GM18502 (cell line): ENCODE data around the gene CMC2.

Source experiments
- ATAC-seq: cut with Tn5 transposase; IDR thresholded peaks from one replicate; pipeline ENCODE4 v1.9.1; 2021; ENCODE audit warnings: mild to moderate bottlenecking; ENCODE audit not compliant: unreplicated experiment, poor library complexity

Gene CMC2

DNA sequence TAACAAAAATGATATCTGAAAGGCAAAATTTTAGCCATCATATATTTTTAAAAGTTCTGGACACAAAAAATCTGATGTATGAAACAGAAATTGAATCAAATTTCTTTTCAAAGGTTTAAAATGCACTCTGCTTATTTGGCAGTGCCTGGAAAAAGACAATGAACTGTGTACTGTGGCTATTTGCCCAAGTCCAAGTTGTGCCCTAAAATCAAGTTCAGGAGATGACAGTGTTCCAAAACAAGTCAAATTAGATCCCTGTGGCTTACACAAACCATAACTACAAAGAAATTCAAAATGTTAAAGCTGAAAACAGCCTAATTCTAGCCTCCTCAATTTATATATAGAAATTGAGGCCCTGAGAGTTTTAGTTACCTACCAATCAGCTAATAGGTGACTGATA lies 25.6 kb downstream of the CMC2 start:
- no peak for ATAC-seq

- ATAC-seq: no peak
Measured at GRCh38 chr16:80976946-80977345, 29.7 kb downstream of the CMC2 start.

- ATAC-seq: no peak
Measured at GRCh38 chr16:80974649-80975376, 31.9 kb downstream of the CMC2 start.

- ATAC-seq: no peak
Measured at GRCh38 chr16:80973991-80974390, 32.7 kb downstream of the CMC2 start.

GRCh38 chr16:80972611-80973010 lies 34.1 kb downstream of the CMC2 start:
- ATAC-seq: no peak

DNA sequence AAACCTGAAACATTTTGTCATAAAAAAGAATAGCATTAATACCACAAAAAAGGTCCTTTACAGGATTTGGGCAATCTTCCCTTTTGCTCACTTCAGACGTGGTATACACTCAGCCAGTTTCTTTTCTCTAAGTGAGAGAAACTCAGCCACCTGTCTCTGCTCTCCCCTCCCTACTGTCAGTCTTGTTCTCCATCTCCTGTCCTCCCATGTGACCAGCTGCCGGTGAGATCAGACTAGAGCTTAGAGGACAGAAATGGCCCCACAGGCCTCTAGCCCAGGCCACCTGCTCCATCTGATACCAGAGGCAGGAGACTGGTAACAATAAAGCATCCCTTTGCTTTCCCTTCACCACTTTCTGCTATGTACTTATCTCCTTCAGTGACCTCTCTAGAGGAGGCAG lies 34.9 kb downstream of the CMC2 start:
- peak; percentile 56 for ATAC-seq

DNA sequence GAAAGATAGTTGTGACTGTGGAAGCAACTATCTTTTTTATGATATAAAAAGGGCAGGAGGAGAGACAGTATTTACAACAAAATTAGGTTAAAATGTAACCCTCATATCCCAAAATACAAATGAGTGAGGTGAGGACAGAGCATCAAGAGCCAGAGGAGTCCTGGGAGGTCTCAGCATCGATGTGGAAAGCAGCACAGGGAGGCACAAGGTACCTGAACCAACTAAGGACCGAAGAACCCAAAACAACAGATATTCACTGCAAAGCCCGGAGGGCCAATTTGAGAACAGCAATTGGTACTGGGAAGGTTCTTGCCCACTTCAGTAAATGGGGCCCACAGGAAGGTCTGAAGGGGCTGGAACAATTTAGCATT lies 37.6 kb downstream of the CMC2 start:
- ATAC-seq: no peak

DNA sequence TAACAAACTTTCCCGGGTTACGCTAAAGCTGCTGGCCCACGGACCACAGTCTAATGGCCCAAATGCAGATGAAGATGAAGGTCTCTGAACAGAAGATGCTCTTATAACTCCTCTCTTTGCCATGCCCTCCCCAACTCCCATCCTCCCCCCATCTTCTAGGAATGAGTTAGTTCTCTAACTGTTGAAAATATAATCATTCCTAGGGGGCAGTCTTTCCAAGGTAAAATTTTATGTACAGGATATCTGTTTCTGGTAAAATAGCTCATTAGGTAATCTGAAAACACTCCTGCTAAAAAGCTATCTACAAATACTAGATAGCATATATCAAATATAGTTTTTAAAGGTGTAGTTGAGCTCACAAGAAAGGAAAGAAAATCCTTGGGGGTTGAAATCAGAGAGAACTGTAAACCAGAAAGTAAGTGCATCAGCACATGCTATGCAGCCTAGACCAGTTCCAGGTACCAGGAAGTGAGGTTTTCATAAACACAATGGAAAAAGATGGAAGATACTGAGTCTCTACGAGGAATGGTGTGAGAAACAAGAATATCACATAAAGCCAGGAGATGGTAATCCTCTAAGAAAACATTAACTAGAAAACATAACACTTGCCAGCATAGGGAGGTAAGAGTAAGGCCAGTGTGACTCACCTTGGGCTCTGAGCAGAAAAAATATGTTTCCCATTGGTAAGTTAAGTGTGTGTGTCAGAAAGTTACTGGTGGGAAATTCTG lies 38.1 kb downstream of the CMC2 start:
- ATAC-seq: no peak

- ATAC-seq: no peak
Measured at GRCh38 chr16:80966617-80967016, 40.1 kb downstream of the CMC2 start.

GRCh38 chr16:80964351-80964750 lies 42.3 kb downstream of the CMC2 start:
- ATAC-seq: no peak

DNA sequence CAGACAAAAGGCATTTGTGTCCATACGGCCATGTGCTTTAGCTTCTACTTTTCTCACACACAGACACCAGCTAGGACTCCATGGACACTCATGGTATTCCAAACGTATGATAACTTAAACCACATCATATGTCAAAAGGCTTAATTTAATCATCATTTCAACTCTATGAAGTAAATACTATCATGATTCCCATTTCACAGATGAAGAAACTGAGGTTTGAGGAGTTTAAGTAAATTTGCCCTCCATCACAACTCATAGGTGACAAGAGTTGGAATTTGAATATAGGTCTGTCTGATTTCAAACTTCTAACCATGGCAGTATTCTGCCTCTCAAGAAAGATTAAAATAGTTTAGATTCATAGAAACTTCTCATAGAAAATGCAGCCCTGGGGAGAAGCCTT lies 43.8 kb downstream of the CMC2 start:
- ATAC-seq: no peak

DNA sequence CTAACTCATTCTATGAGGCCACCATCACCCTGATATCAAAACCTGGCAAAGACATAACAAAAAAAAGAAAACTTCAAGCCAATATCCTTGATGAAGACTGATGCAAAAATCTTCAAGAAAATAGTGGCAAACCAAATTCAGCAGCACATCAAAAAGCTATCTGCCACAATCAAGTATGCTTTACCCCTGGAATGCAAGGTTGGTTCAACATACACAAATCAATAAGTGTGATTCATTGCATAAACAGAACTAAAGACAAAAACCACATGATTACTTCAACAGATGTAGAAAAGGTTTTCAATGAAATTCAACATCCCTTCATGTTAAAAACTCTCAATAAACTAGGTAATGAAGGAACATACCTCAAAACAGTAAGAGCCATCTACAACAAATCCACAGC lies 48.4 kb downstream of the CMC2 start:
- no peak for ATAC-seq

GRCh38 chr16:80954985-80955384 lies 51.7 kb downstream of the CMC2 start:
- ATAC-seq: no peak

DNA sequence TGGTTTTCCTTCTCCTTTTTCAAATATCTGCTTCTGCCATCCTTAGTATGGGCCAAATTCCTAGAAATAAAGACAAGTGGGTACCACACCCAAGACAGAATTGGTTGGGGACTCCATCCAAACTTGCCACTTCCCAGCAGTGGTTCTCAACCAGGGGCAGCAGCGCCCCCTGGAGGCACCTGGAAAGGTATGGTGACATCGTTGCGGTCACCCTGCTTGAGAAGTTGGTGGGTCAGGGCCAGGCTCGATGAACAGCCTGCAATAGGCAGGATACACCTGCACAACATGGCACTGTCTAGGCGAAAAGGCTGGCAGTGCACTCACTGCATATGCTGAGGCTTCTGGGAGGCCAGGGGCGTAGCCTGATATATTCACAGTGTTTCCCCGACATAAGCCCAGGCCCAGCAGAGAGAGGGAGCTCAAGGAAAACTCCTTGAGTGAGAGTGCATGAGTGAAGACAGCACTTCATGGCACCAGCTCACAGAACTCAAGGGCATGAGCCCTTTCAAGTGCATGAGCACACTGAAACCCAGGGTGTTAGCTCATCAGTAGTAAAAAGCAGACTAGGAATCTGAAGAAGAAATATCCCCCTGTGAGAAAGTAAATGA lies 57.7 kb downstream of the CMC2 start:
- ATAC-seq: no peak

DNA sequence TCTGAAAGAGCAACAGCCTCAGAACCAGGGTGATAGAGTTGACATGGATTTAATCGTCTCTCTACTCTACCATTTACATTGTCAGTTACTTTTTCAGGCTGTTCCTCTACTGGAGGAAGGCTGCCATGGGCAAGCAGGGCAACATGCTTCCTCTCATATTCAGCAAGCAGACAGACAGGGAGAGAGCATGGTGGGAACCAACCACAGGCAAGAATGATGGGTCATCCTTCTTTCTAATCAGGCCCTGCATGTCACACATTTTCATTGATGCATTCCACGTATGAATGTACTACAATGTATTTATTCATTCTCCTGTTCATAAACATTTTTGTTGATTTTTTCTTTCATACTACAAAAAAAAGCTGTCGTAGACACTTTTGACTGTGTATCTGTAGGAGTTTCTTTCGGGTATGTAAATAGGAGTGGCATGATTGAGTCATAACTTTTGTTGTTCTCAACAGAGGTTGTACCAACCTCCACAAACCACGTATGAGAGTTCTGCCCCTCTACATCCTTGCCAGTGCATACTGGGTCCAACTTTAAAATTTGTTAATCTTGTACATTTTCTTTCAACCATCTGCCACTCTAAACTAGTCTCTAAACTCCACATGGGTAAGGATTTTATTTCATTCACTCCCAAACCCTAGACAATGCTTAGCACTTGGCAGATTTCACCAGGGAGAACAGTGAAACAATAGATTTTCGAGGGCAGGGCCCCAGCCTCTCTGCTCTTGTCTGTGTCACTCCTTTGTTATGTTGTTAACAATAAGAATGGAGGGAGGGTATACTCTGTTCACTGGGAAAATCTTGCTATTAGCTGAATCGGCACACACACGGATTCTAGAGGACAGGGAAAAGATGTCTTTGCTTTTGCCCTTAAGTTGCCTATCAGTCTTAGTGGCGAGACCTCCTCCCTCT lies 58.7 kb downstream of the CMC2 start:
- no peak for ATAC-seq

DNA sequence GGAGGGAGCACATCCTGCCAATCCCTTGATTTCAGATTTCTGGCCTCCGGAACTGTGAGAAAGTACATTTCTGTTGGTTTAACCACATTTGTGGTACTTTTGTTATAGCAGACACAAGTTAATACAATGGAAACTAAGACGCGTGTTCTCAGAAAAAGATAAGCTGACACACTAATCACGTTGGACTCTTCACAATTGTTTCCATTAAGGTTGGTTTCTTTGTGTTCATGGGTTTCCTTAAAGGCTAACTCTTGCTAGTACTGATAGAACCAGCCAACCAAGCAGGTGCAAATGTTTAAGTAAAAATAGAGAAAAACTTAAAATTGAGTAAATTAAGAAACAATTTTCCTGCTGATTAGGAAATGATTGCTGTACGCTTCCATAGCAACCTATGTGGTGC lies 59.4 kb downstream of the CMC2 start:
- no peak for ATAC-seq

- ATAC-seq: no peak
Measured at GRCh38 chr16:80946481-80946880, 60.2 kb downstream of the CMC2 start.

GRCh38 chr16:80940069-80940856 lies 66.4 kb downstream of the CMC2 start:
- ATAC-seq: no peak

GRCh38 chr16:80938879-80939260 lies 67.8 kb downstream of the CMC2 start:
- ATAC-seq: no peak
